Neutrophil (primary cell): Measurements from ENCODE around the gene BRCA1.
"Not testable (repeated sequence)": the region's sequence is repeated elsewhere in the genome, so short reads cannot be mapped to it uniquely, and the experiment has no call there.

Experiments used
- H3K27ac ChIP-seq: fragments of 200-600 bp; sonication (generic); 2 replicates; pipeline ENCODE4 v1.5.1; 2016; ENCODE audit warnings: mild to moderate bottlenecking, moderate library complexity
- H3K27me3 ChIP-seq: fragments of 200-600 bp; sonication (generic); 2 replicates; pipeline ENCODE4 v1.6.0; 2016; ENCODE audit warnings: mild to moderate bottlenecking
- H3K36me3 ChIP-seq: fragments of 200-600 bp; sonication (generic); 2 replicates; pipeline ENCODE4 v1.5.1; 2017
- H3K4me1 ChIP-seq, 2 experiments: fragments of 200-600 bp in 1 of 2; sonication (generic) in 1 of 2; 1 replicate in 1 of 2; 2 replicates in 1 of 2; pipeline versions ENCODE4 v1.5.1 to v1.6.1; 2013 to 2016; ENCODE audit warnings: low read depth in 1 of 2, low read length in 1 of 2, mild to moderate bottlenecking in 1 of 2, moderate library complexity in 1 of 2; ENCODE audit not compliant: control insufficient read depth in 1 of 2, insufficient read depth in 1 of 2
- H3K4me3 ChIP-seq, 2 experiments: fragments of 200-600 bp in 1 of 2; sonication (generic) in 1 of 2; 1 replicate in 1 of 2; 2 replicates in 1 of 2; pipeline ENCODE4 v1.5.1; 2013 to 2016; ENCODE audit warnings: low read depth in 1 of 2, low read length in 1 of 2, mild to moderate bottlenecking in 1 of 2, moderate library complexity in 1 of 2
- H3K9me3 ChIP-seq: fragments of 200-600 bp; sonication (generic); 2 replicates; pipeline ENCODE4 v1.5.1; 2016
- TF ChIP-seq, protein P1 (sequence below): fragments of 200-600 bp; sonication (generic); IDR thresholded peaks from 2 replicates; pipeline ENCODE4 v1.5.1; 2016; ENCODE audit warnings: antibody characterized with exemption

Gene BRCA1

DNA sequence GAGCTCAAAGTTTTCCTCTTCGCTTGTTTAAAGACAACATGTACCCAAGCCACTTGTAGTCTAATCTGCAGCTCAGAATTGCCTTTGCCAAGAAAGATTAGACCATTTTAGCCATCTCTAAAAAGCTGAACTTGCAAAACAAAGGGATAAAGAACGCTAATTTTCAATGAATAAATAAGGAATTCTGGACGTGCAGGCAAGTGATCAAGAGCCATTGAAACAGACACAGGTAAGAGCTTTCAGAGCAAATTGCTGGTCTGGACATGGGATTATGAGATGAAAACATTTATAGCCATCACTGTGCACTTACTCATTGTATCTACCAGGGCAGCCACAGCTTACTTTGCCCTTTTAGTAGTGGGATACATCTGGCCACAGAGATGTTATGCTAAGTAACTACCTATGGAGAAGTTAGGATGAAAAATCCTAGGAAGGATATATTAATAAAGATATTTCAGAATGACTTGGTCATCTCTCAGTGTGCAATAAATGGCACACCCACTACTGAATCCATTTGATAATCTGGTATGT lies 55.7 kb downstream of the BRCA1 start:
- Histone ChIP-seq H3K27ac (no peak overlapping the region), H3K9me3 (no peaks in the 10 kb centered on the region), H3K36me3 (peaks cover 61% of the 10 kb centered on the region), H3K4me3 (no peak overlapping the region), H3K27me3 (no peaks in the 10 kb centered on the region), H3K4me1 (no peaks in the 10 kb centered on the region)
- TF ChIP-seq, protein P1, sequence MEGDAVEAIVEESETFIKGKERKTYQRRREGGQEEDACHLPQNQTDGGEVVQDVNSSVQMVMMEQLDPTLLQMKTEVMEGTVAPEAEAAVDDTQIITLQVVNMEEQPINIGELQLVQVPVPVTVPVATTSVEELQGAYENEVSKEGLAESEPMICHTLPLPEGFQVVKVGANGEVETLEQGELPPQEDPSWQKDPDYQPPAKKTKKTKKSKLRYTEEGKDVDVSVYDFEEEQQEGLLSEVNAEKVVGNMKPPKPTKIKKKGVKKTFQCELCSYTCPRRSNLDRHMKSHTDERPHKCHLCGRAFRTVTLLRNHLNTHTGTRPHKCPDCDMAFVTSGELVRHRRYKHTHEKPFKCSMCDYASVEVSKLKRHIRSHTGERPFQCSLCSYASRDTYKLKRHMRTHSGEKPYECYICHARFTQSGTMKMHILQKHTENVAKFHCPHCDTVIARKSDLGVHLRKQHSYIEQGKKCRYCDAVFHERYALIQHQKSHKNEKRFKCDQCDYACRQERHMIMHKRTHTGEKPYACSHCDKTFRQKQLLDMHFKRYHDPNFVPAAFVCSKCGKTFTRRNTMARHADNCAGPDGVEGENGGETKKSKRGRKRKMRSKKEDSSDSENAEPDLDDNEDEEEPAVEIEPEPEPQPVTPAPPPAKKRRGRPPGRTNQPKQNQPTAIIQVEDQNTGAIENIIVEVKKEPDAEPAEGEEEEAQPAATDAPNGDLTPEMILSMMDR, result no peak

DNA sequence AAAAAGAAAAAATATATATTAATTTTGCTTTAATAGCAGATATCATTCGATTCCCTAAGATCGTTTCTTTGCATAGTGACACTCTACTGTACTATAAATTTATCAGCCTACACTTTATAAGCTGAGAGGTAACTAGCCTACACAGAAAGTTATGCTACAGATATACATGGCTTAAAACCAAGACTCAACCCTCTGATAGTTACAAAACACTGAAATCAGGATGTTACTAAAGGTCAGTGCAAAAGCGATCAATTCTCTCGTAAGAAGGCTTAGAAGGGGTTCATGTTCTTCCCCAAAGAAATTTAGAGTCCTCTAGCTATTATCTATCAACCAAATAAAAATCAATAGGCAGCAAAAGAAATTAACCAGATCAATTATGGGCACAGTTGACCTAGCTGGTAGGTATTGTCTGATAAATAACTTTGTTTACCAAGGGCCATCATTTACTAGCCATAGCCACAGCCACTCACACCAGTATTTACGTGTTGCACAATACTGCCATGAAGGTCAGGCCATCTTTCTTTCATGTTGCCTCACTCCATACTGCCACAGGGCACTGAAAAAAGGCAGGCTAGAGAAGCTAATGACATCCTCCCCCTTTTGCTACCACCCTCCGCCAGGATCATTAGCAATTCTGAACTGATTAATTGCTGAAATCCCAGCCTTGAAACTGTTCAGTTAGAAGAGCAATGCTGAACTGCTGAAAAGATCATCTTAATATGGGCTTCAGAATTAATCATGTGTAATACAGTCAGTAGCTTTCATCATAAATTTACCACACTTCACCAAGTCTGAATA lies 56.4 kb downstream of the BRCA1 start:
- Histone ChIP-seq H3K4me3 (no peak overlapping the region), H3K9me3 (no peaks in the 10 kb centered on the region), H3K36me3 (peaks cover 55% of the 10 kb centered on the region), H3K27ac (no peak overlapping the region), H3K27me3 (no peaks in the 10 kb centered on the region), H3K4me1 (no peaks in the 10 kb centered on the region)
- TF ChIP-seq, protein P1, result no peak

DNA sequence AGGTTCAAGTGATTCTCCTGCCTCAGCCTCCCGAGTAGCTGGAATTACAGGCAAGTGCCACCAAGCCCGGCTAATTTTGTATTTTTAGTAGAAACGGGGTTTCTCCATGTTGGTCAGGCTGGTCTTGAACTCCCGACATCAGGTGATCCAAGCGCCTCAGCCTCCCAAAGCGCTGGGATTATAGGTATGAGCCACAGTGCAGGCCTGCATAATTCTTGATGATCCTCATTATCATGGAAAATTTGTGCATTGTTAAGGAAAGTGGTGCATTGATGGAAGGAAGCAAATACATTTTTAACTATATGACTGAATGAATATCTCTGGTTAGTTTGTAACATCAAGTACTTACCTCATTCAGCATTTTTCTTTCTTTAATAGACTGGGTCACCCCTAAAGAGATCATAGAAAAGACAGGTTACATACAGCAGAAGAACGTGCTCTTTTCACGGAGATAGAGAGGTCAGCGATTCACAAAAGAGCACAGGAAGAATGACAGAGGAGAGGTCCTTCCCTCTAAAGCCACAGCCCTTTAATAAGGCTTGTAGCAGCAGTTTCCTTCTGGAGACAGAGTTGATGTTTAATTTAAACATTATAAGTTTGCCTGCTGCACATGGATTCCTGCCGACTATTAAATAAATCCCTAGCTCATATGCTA lies 62.1 kb downstream of the BRCA1 start:
- Histone ChIP-seq H3K27ac (no peak overlapping the region), H3K36me3 (peaks cover 61% of the 10 kb centered on the region), H3K4me1 (no peaks in the 10 kb centered on the region), H3K9me3 (no peaks in the 10 kb centered on the region), H3K27me3 (no peaks in the 10 kb centered on the region), H3K4me3 (no peak overlapping the region)
- TF ChIP-seq, protein P1, result no peak

DNA sequence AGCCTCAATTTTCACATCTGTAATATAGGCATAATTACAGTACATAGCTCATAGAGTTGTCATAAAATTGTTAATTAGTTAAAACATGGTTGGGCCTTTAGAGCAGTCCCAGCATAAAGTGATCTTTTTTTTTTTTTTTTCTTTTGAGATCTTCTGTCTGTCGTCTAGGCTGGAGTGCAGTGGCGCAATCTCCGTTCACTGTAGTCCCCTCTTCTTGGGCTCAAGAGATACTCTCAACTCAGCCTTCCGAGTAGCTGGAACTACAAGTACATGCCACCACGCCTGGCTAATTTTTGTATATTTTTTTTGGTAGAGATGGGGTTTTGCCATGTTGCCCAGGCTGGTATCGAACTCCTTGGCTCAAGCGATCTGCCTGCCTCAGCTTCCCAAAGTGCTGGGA lies 69.1 kb downstream of the BRCA1 start:
- Histone ChIP-seq H3K27ac (no peak overlapping the region), H3K4me1 (no peaks in the 10 kb centered on the region), H3K4me3 (no peak overlapping the region), H3K36me3 (peaks cover 72% of the 10 kb centered on the region), H3K9me3 (no peaks in the 10 kb centered on the region), H3K27me3 (no peaks in the 10 kb centered on the region)
- TF ChIP-seq, protein P1, result no peak

DNA sequence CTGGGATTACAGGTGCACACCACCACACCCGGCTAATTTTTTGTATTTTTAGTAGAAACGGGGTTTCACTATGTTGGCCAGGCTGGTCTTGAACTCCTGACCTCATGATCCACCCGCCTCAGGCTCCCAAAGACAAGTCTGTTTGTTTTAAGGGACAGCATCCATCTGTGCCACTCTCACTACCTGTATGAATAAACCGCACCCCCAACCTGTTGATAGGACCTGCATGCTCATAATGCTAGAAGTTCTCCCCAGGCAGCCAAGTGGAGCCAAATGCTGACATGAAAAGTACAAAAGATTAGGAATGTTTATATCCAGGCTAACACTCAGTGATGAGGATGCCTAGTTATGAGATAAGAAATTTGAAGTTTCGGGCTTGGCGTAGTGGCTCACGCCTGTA lies 72.2 kb downstream of the BRCA1 start:
- peaks cover 78% of the 10 kb centered on the region for H3K36me3 ChIP-seq
- H3K4me1 ChIP-seq, H3K27ac ChIP-seq, H3K27me3 ChIP-seq, H3K4me3 ChIP-seq, H3K9me3 ChIP-seq: not testable (repeated sequence)

DNA sequence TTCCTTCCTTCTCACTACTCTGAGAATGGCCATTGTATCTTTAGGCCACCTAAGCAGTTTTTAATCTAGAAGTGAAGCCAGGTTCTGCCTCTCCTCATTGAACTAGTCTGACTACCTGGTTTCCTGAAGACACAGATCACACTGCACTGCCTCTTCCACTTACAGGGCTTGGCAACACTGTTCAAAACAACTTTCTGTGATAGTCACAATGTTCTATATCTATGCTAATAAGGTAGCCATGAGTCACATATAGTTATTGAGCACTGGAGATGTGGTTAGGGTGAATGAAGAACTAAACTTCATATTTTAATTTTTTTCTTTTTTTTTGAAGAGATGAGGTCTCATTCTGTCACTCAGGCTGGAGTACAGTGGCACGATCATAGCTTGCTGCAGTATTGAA lies 73.2 kb downstream of the BRCA1 start:
- no peaks in the 10 kb centered on the region for H3K9me3 ChIP-seq
- no peak overlapping the region for H3K27ac ChIP-seq
- H3K4me1 ChIP-seq, result no peaks in the 10 kb centered on the region
- peaks cover 82% of the 10 kb centered on the region for H3K36me3 ChIP-seq
- H3K4me3 ChIP-seq, result no peak overlapping the region
- TF ChIP-seq, protein P1, result no peak
- no peaks in the 10 kb centered on the region for H3K27me3 ChIP-seq
